Astrocyte of the spinal cord (primary cell): ENCODE data around the gene C6orf15.

Experiments used
- DNase-seq: peaks from one replicate; pipeline ENCODE4 v3.0.0; 2011; ENCODE audit warnings: low read depth, low spot score
- H3K4me3 ChIP-seq: 2 replicates; pipeline ENCODE4 v1.5.1; 2011; ENCODE audit warnings: low read depth, mild to moderate bottlenecking, low read length, moderate library complexity
- in situ Hi-C: cut with HindIII; loops from 2 replicates; pipeline ENCODE4 v1.10.0; 2017; ENCODE audit warnings: low sequenced_read_pairs
- TF ChIP-seq, protein P1 (sequence below): IDR thresholded peaks from 2 replicates; pipeline ENCODE4 v1.5.1; 2012; ENCODE audit warnings: low read depth, mild to moderate bottlenecking, low read length, inconsistent platforms

The C6orf15 gene

DNA sequence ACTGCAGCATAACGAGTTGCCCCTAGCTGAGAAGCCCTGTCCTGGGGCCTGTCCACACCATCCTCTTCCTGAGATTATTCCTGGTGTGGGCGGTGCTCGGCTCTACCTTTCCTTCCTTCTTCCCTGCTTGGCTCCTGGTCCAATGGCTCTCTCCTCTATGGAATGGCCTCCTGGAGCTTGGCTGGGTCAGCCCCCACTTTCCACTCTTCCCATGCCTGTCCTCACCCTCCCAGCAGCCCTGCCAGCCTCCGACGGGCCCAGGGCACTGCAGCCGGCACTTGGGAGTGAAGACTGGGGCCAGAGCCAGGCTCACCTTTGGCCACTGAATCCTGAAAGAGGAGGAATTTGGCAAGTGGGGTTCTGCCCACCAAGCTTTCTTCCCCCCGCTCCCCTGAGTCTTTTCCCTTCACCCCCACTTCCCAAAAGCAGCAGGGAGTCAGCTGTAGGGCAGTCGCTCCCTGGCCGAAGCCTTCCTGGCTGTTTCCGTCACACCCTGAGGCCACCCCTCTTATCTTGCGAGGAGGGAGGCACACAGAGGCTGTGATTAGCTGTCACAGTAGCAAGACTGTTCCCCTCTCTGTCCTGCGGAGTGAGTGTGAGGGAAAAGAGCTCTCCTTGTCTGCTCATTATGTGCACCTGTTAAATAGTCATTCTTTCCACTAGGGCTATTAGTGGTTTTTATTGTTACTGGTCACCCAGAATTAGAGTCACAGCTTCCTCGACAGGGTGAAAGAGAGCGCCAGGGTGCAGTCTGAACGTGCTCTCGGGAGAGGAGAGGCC lies 14.2 kb upstream of the C6orf15 start:
- in situ Hi-C loops: no loop called here
- H3K4me3 ChIP-seq: no peak overlapping the region
- no peak for DNase-seq
- TF ChIP-seq, protein P1, sequence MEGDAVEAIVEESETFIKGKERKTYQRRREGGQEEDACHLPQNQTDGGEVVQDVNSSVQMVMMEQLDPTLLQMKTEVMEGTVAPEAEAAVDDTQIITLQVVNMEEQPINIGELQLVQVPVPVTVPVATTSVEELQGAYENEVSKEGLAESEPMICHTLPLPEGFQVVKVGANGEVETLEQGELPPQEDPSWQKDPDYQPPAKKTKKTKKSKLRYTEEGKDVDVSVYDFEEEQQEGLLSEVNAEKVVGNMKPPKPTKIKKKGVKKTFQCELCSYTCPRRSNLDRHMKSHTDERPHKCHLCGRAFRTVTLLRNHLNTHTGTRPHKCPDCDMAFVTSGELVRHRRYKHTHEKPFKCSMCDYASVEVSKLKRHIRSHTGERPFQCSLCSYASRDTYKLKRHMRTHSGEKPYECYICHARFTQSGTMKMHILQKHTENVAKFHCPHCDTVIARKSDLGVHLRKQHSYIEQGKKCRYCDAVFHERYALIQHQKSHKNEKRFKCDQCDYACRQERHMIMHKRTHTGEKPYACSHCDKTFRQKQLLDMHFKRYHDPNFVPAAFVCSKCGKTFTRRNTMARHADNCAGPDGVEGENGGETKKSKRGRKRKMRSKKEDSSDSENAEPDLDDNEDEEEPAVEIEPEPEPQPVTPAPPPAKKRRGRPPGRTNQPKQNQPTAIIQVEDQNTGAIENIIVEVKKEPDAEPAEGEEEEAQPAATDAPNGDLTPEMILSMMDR: no peak

DNA sequence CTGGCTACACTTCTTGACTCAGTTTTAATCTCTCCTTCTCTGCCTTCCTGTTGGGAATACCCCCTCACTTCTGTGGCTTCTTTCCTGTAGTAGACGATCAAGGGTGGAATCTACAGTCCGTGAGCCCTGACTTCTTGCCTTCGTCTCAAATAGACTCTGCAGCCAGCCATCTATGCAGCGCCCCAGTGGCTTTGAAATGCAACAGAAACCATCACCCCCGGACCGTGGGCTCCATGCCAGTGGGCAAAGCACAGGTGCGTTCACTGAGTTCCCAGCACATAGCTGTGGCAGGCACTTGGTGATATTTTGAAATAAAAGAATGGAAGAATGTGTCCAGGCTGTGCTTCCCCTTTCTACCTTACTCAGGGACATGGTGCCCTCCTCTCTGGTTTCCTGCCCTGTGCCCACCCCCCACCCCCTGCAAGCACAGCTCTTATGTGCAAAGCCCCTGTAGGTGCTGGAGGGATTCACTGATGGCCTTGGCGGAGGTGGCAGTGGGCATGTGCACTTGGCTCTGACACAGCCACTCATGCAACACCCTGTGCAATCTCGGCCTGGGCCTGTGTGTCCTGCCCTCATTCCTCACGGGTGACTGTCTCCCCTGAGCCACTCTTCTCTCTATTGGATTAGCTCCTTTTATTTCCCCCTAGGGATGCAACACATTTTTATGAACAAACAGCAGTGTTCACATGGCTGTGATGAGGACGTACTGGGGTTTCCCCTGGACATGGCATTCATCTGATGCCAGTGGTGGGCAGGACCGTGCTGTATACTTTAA lies 13.4 kb upstream of the C6orf15 start:
- peak; percentile 8 for DNase-seq
- TF ChIP-seq, protein P1: no peak
- in situ Hi-C loops: no loop called here
- no peak overlapping the region for H3K4me3 ChIP-seq

DNA sequence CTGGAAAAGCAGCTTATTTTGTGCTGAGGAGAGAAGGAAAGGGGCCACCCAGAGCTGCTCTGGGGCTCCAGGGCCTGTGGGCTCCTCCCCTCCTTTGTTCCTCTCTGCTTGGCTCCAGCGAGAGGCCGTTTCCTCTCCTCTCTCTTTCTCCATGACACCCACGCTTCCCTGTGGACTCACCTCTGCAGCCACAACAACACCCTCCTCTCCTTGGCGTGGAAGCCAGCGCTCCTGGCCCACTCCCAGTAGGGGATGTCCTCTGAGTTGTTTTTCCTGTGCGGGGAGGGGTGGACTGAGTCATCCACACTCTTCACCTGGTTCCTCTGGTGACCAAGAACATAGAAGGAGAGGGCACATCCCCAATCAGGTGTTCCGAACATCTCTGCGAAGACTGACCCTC lies 12.8 kb upstream of the C6orf15 start:
- TF ChIP-seq, protein P1: no peak
- in situ Hi-C loops: no loop called here

DNA sequence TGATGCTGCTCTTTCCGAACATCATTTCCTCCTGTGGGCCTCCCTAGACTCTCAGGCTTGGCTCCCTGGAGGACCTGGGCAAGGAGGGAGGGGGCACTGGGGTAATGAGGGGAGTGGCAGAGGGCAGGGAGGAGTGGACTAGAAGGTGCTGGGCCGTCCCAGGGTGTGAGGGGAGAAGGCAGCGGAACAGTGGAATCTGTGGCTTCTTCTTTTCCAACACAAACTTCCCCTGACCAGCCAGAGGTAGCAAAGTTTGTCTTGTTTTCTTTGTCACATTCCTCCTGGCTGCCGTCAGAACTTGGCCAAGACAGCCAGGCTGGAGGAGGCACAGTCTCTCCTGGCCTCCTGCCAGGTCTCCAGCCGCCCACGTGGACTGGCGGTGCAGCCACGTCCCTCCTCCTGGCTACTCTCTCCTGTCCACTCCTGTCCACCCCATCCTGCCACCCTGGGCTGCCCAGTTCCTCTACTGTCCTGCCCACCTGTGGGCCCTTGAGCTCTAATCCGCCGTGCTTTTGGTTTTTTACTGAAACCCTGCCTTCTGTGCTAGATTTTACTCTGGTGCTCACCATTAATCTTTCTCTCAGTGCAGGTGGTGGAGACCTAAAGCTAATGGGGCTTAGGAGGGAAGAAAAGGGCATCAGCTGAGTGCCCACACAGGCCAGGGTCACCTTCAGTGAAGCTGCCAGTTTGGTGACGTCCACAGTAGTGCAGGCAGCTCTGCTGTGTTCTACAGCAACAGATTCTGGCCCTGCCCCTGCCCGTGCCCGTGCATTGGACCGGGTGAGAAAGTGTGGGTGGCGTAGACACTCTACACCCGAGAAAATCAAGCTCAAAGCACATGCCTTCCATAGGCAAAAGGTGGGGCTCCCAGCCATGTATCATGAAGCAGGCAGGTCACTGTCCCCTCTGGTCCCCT lies 10.7 kb upstream of the C6orf15 start:
- DNase-seq: peak; percentile 71
- in situ Hi-C loops: no loop called here
- TF ChIP-seq, protein P1: no peak
- H3K4me3 ChIP-seq: no peak overlapping the region

More for the DNA sequence above, 12.8 kb upstream of the C6orf15 start:
- no peak overlapping the region for H3K4me3 ChIP-seq
- DNase-seq: peak; percentile 38

DNA sequence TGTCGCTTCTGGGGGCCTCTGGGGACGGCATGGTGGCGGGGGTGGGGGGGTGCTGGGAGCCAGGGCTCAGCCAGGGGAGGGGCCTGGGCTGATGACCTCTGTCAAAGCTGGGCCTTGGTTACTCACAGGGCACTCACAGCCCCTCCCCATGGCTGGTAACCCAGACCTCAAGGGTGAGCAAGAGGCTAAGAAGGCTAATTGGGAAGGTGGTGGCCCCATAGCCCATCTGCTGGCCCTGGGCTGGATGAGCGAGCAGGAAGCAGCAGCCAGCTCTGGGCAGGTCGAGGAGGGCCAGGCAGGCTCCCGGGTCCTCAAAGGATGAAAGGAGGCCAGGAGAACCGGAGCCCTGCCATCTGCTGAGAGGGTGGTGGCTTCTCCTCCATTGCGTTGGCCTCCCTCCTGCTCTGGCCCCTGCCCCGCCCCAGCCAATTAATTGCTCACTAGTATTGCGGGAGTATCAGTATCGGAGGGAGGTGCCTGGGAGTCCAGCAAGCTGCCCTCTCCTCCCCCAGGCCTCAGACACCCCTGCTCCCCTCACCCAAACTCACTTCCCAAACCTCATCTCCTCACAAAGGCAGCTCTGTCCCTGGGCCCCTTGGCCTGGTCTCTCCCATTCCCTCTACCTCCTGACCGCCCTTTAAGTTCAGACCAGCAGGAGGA lies 8.9 kb upstream of the C6orf15 start:
- TF ChIP-seq, protein P1: no peak
- DNase-seq: no peak
- H3K4me3 ChIP-seq: no peak overlapping the region
- in situ Hi-C loops: no loop called here
